Measurements from ENCODE around the gene NRM.
"Not testable (repeated sequence)": the region's sequence is repeated elsewhere in the genome, so short reads cannot be mapped to it uniquely, and the experiment has no call there.

The NRM gene

GRCh38 chr6:30720738-30721197 is 30.0 kb upstream of the NRM start:
- no peak for DNase-seq (ENCODE audit: low read depth in 2 of 2)

DNA sequence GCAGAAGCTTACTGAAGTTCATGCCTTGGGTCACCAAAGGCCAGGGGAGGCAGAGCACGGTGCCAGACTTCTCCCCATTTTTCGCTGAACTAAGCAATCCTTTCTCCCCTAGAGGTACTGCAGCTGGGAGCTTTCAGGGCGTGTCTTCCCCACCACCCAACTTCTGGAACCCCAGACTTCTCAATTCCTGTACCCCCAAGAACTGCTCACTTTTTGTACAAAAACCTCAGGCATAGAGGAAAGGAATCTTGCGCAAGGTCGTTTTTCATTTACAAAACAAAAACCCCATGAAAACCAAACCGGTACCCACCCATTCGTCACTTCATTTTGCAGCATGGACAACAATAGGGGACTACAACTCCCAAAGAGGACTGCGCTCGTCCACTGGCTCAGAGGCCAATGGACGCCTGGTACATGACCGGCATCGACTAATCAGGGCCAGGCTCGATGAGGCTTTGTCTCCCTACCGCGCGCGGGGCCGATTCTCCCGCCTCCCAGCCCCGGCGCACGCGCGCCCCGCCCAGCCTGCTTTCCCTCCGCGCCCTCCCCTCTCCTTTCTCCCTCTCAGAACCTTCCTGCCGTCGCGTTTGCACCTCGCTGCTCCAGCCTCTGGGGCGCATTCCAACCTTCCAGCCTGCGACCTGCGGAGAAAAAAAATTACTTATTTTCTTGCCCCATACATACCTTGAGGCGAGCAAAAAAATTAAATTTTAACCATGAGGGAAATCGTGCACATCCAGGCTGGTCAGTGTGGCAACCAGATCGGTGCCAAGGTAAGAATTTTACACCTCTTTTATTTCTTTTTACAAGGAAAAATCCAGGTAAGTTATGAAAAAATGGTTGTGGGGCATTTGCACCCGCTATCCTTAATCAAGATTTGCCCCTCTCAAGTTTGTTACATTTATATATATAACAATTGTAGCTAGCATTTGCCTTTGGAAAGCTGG is 29.3 kb upstream of the NRM start, which contains the start of gene TUBB:
Gene TUBB (plus strand): TSS at position 562 of the 947 bp plus-strand sequence. CDS start 155 bp downstream, at position 717.
- DNase-seq (ENCODE audit: low read depth in 2 of 2), result peak; percentile 86 to 91

DNA sequence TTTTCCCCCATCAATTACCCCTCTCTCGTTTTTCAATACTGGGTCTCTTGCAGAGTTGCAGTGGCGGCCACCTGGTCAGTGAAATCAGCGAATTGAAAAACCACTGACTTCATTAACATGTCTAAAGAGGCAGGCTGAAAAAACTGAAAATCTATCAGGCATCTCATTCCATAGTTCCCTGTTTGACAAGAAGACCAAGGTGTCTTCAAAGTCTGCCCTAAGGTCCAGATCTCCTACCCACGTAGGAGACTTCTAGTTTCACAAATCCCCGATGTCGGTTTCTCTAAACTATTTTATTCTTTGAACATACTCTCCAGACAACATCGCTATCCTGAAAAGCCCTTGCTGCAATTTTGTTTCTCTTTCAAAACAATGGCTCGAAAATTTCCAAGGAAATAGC is 28.6 kb upstream of the NRM start:
- no peak for DNase-seq (ENCODE audit: low read depth in 2 of 2)

- DNase-seq (ENCODE audit: low read depth in 2 of 2), result not testable (repeated sequence)
Observed at GRCh38 chr6:30717845-30718720, 27.3 kb upstream of the NRM start.

- peak; percentile 96 to 98 for DNase-seq (ENCODE audit: low read depth in 2 of 2)
Observed at GRCh38 chr6:30717129-30717844, 26.5 kb upstream of the NRM start, which contains the start of gene MDC1. Gene MDC1 (minus strand): TSS chr6:30717281. CDS start chr6:30715175, 2,106 bp downstream.

DNA sequence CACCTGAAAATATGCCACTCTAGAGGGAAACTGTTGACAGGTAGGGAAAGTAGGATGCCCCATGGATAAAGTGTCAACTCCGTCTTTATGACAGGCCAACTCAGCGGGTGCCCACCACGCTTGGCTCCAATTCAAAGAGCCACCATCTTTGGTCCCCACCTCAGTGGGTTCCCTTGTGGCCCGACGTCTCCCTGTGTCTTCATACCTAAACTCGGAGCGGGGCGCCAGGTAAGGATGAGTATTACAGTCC is 26.0 kb upstream of the NRM start:
- DNase-seq (ENCODE audit: low read depth in 2 of 2), result no peak

DNA sequence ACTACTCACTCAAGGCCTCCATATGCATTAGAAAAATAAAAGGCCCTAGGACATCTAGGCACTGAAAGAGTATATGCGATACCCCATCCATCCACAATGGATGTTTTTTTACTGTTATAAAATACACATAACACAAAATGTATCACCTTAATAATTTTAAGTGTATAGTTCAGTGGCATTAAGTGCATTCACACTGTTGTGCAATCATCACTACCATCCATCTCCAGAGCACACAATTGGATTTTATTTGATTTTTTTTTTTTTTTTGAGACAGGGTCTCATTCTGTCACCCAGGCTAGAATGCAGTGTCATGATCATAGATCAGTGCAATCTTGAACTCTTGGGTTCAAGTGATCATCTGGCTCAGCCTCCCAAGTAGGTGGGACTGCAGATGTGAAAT is 23.5 kb upstream of the NRM start:
- no peak for DNase-seq (ENCODE audit: low read depth in 2 of 2)

- DNase-seq (ENCODE audit: low read depth in 2 of 2), result no peak
Observed at GRCh38 chr6:30712441-30712945, 21.7 kb upstream of the NRM start.

DNA sequence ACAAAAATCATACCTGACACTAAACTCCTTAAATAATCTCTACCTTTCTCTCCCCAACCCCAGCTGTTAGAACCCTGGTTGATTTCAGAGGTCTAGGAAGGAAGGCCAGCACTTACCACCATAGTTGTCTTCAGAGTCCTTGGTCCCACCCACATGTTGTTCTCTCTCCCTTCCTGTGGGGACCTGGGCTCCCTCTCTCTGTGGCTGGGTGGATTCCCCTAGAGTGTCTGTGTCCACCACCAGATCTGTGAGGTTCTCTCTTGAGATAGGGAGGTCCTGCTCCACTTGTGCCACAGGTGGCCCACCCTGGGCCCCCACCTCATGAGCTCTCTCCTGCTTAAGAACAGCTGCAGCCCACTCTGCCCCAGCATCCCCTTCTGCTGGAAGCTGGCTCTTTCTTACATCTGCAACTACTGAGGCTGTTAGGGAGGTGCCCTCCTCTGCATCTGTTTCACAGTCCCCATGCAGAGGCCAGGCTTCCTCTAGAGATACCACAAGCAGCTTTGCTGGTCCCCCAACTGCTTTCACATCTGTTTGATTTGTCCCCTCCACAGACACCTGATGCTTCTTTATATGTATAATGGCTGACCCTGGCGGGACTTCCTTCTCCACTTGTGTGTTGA is 21.1 kb upstream of the NRM start:
- DNase-seq (ENCODE audit: low read depth in 2 of 2), result no peak

DNA sequence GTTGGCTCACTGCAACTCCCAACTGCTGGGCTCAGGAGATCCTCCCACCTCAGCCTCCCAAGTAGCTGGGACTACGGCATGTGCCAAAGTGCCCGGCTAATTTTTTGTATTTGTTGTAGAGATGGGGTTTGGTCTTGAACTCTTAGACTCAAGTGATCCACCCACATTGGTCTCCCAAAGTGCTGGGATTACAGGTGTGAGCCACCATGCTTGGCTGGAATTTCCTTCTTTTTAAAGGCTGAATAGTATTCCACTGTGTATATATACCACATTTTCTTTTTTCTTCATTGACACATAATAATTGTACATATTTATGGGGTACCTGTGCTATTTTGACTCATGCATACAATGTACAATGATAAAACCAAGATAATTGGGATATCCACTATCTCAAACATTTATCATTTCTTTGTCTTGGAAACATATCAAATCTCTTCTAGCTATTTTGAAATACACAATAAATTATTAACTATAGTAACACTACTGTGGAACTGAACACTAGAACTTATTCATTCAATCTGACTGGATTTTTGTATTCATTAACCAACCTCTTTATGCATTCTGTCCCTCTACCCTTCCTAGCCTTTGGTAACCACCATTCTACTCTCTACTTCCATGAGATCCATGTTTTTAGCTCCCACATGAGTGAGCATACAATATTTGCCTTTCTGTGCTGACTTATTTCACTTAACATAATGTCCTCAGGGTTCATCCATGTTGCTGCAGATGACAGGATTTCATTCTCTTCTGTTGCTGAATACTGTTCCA is 18.5 kb upstream of the NRM start:
- DNase-seq (ENCODE audit: low read depth in 2 of 2), result no peak

GRCh38 chr6:30707281-30707850 is 16.6 kb upstream of the NRM start:
- no peak for DNase-seq (ENCODE audit: low read depth in 2 of 2)

- DNase-seq (ENCODE audit: low read depth in 2 of 2), result no peak
Observed at GRCh38 chr6:30705620-30706019, 14.8 kb upstream of the NRM start.

GRCh38 chr6:30703821-30704220 is 13.0 kb upstream of the NRM start:
- no peak for DNase-seq (ENCODE audit: low read depth in 2 of 2)

DNA sequence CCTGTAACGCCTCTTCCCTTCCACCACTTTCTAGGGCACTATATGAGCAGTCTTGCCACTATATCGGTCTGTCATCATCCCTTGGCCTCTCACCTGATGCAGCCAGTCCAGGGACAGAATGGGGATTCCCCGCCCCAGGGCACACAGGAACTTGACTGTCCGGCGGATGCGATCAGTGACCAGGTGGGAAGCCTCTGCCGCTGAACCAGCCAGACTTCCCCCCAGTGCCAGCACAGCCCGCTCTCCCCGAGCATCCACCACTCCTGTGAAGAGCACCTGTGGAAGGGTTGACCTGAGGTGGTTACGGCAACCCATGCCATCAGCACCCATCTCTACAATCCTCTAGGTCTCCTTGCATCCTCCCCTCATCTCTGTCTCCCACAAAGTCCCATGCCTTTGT is 12.2 kb upstream of the NRM start:
- DNase-seq (ENCODE audit: low read depth in 2 of 2), result no peak

- no peak for DNase-seq (ENCODE audit: low read depth in 2 of 2)
Observed at GRCh38 chr6:30700340-30700739, 9.6 kb upstream of the NRM start.

DNA sequence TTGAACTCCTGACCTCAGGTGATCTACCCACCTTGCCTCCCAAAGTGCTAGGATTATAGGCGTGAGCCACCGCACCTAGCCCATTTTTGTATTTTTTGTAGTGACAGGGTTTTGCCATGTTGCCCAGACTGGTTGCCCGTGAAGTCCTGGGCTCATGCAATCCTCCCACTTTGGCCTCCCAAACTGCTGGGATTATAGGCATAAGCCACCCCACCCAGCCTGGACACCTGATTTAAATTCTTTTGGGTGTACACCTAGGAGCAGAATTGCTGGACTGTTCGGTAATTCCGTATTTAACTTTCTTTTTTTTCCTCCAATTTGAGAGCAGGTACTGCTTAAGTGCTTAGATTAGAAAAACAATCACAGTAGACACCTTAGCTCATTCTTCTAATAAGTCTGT is 5.6 kb upstream of the NRM start:
- no peak for DNase-seq (ENCODE audit: low read depth in 2 of 2)

DNA sequence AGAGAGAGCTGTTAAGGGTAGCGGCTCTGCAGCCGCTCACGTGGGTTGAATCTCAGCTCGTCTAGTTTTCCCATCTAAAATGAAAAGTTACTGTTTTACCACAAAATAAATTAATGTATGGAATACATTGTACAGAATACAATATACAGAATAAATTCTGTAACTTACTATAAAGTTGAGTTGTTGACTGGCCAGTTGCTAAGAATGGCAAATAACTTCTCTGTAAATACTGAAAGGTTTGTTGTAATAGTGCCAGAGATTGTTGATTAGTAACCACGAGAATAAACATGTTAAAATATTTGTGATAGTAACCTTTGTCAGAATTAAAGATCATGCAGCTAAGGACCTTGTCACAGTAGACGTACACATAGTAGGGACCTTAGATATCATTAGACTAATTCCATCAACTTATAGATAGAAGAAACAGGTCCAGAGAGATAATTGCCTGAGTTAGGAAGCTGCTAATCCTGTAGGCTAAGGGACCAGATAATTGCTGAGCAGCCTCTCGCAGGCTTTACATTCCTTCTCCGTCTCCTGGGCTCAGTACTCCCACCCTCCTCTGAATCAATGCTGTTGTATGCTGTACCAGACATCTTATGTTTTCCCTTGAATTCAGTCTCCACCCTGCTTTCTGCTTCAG is 544 bp upstream of the NRM start:
- DNase-seq (ENCODE audit: low read depth in 2 of 2), result no peak

DNA sequence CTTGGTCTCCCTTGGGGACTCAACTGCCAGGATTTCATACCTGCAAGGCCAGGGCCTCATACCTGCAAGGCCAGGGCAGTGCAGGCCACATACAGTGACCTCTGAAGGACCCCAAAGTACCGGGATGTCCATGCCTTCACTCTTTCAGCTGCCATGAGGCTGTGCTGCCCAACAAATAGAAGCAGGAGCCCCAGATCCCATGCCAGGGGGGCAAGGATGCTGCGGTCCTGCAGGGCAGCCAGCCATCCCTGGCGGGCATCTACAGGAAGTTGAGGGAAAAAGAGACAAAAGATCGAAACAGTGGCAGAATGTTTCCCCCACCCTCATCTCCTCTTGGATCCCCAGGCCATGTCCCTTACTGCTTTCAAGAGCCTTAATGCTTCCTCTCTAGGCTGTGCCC is 799 bp downstream of the NRM start:
- DNase-seq (ENCODE audit: low read depth in 2 of 2), result no peak

GRCh38 chr6:30689022-30689865 is 1.5 kb downstream of the NRM start:
- no peak for DNase-seq (ENCODE audit: low read depth in 2 of 2)

All from stimulated activated CD8-positive, alpha-beta memory T cell treated with anti-CD3 and anti-CD28 coated beads, Interleukin-7, amount 100 ng/mL, for 1 hour (primary cell).